DMS53 treated with DMSO at 0.1 percent for 48 hours (cell line): Measurements from ENCODE around the gene CLPSL2.
"Not testable (repeated sequence)": the region's sequence is repeated elsewhere in the genome, so short reads cannot be mapped to it uniquely, and the experiment has no call there.

ENCODE experiments used
- DNase-seq: peaks from one replicate; lab custom pipeline; 2025; ENCODE audit not compliant: unreplicated experiment; lab: John Stamatoyannopoulos, UW

Gene CLPSL2

GRCh38 chr6:35776364-35777215 lies at the start of gene CLPSL2:
TSS of gene CLPSL2 (plus strand) at chr6:35776598. CDS start at chr6:35776619, 21 bp downstream.
- no peak for DNase-seq

- DNase-seq: peak; percentile 25
These were observed 49.0 kb upstream of the CLPSL2 start for GRCh38 chr6:35727231-35727934.

- peak; percentile 62 for DNase-seq
These were observed 48.3 kb upstream of the CLPSL2 start for GRCh38 chr6:35727935-35728682.

- no peak for DNase-seq
These were observed 47.4 kb upstream of the CLPSL2 start for GRCh38 chr6:35728683-35729678.

- DNase-seq: no peak
These were observed 46.7 kb upstream of the CLPSL2 start for GRCh38 chr6:35729722-35730121.

- peak; percentile 58 for DNase-seq
These were observed 45.5 kb upstream of the CLPSL2 start for GRCh38 chr6:35730745-35731413.

GRCh38 chr6:35731414-35731735 lies 45.0 kb upstream of the CLPSL2 start:
- peak; percentile 58 for DNase-seq

GRCh38 chr6:35731736-35732532 lies 44.5 kb upstream of the CLPSL2 start:
- peak; percentile 71 for DNase-seq

GRCh38 chr6:35733633-35734032 lies 42.8 kb upstream of the CLPSL2 start:
- no peak for DNase-seq

GRCh38 chr6:35734319-35734718 lies 42.1 kb upstream of the CLPSL2 start:
- not testable (repeated sequence) for DNase-seq

GRCh38 chr6:35735452-35735851 lies 40.9 kb upstream of the CLPSL2 start:
- DNase-seq: no peak

GRCh38 chr6:35736253-35736894 lies 40.0 kb upstream of the CLPSL2 start:
- peak; percentile 10 for DNase-seq

- no peak for DNase-seq
These were observed 39.4 kb upstream of the CLPSL2 start, which contains the start of gene ARMC12 for GRCh38 chr6:35736982-35737412. TSS of gene ARMC12 (plus strand) at chr6:35737032. CDS start at chr6:35737109, 77 bp downstream.

GRCh38 chr6:35737413-35738211 lies 38.8 kb upstream of the CLPSL2 start:
- DNase-seq: peak; percentile 81

- no peak for DNase-seq
These were observed 36.5 kb upstream of the CLPSL2 start for GRCh38 chr6:35739645-35740524.

GRCh38 chr6:35742842-35743241 lies 33.6 kb upstream of the CLPSL2 start:
- no peak for DNase-seq

- DNase-seq: no peak
These were observed 30.9 kb upstream of the CLPSL2 start for GRCh38 chr6:35745509-35745908.
